ENCODE data around the gene TNKS1BP1.

TNKS1BP1 gene

GRCh38 chr11:57336111-57336666, 11.4 kb upstream of the TNKS1BP1 start:
- peaks cover 24% of the 10 kb centered on the region for H3K79me2 ChIP-seq (ENCODE audit: insufficient read depth, low read length)
- no peak overlapping the region for H3K27ac ChIP-seq (ENCODE audit: low read depth, low read length, poor library complexity, severe bottlenecking)
- H3K9me2 ChIP-seq (ENCODE audit: low read depth, low read length), result no peaks in the 10 kb centered on the region
- no peaks in the 10 kb centered on the region for H4K20me1 ChIP-seq (ENCODE audit: insufficient read depth, low read length)
- H3F3A ChIP-seq (ENCODE audit: insufficient read depth, low read length), result no peaks in the 10 kb centered on the region
- H3K27me3 ChIP-seq (ENCODE audit: insufficient read depth, low read length), result no peaks in the 10 kb centered on the region
- peaks cover 38% of the 10 kb centered on the region for H3K36me3 ChIP-seq (ENCODE audit: insufficient read depth, low read length)
- TF ChIP-seq EZH2 (IDR thresholded peaks at IDR 0.05; ENCODE audit: borderline replicate concordance, low read length) (no peak), CTCF (IDR thresholded peaks at IDR 0.05; ENCODE audit: low read length) (no peak)
- no peaks in the 10 kb centered on the region for H3K9me3 ChIP-seq (ENCODE audit: low read length)
- peak overlapping the region; percentile 97 for H3K4me3 ChIP-seq (ENCODE audit: low read depth, low read length, poor library complexity, severe bottlenecking)
- H3K9ac ChIP-seq (ENCODE audit: low read length), result peak overlapping the region; percentile 98
- H2AFZ ChIP-seq (ENCODE audit: low read length), result peak overlapping the region; percentile 90; the same call in 1 of the 2 replicates
- H3K4me1 ChIP-seq (ENCODE audit: insufficient read depth, low read length, severe bottlenecking), result peaks cover 20% of the 10 kb centered on the region
- peak overlapping the region; percentile 98 for H3K4me2 ChIP-seq (ENCODE audit: low read length)

GRCh38 chr11:57335343-57336110, 10.8 kb upstream of the TNKS1BP1 start, which contains the start of gene SSRP1:
SSRP1 (minus strand) TSS chr11:57335892; CDS start chr11:57335121, 771 bp downstream.
- peak within 1 kb of the TSS; percentile 34 for H3K27ac ChIP-seq (ENCODE audit: low read depth, low read length, poor library complexity, severe bottlenecking)
- peak within 1 kb of the TSS; percentile 98 for H3K9ac ChIP-seq (ENCODE audit: low read length)
- H3K4me1 ChIP-seq (ENCODE audit: insufficient read depth, low read length, severe bottlenecking), result peaks cover 20% of the 10 kb centered on the region
- TF ChIP-seq EZH2 (IDR thresholded peaks at IDR 0.05; ENCODE audit: borderline replicate concordance, low read length) (no peak), CTCF (IDR thresholded peaks at IDR 0.05; ENCODE audit: low read length) (peak; percentile 15; the same call in 1 of the 2 replicates)
- no peaks in the 10 kb centered on the region for H3K9me2 ChIP-seq (ENCODE audit: low read depth, low read length)
- H3K9me3 ChIP-seq (ENCODE audit: low read length), result no peaks in the 10 kb centered on the region
- peak within 1 kb of the TSS; percentile 97 for H3K4me3 ChIP-seq (ENCODE audit: low read depth, low read length, poor library complexity, severe bottlenecking)
- peaks cover 24% of the 10 kb centered on the region for H3K79me2 ChIP-seq (ENCODE audit: insufficient read depth, low read length)
- H2AFZ ChIP-seq (ENCODE audit: low read length), result peak within 1 kb of the TSS; percentile 90; the same call in 1 of the 2 replicates
- H3K4me2 ChIP-seq (ENCODE audit: low read length), result peak within 1 kb of the TSS; percentile 98
- peaks cover 44% of the 10 kb centered on the region for H3K36me3 ChIP-seq (ENCODE audit: insufficient read depth, low read length)
- H3F3A ChIP-seq (ENCODE audit: insufficient read depth, low read length), result no peaks in the 10 kb centered on the region
- no peaks in the 10 kb centered on the region for H4K20me1 ChIP-seq (ENCODE audit: insufficient read depth, low read length)
- no peaks in the 10 kb centered on the region for H3K27me3 ChIP-seq (ENCODE audit: insufficient read depth, low read length)

GRCh38 chr11:57335023-57335342, 10.2 kb upstream of the TNKS1BP1 start:
- Histone ChIP-seq H2AFZ (ENCODE audit: low read length) (no peak overlapping the region), H3F3A (ENCODE audit: insufficient read depth, low read length) (no peaks in the 10 kb centered on the region), H3K4me1 (ENCODE audit: insufficient read depth, low read length, severe bottlenecking) (peaks cover 20% of the 10 kb centered on the region), H3K36me3 (ENCODE audit: insufficient read depth, low read length) (peaks cover 50% of the 10 kb centered on the region), H3K79me2 (ENCODE audit: insufficient read depth, low read length) (peaks cover 24% of the 10 kb centered on the region), H3K27me3 (ENCODE audit: insufficient read depth, low read length) (no peaks in the 10 kb centered on the region), H3K4me3 (ENCODE audit: low read depth, low read length, poor library complexity, severe bottlenecking) (peak overlapping the region; percentile 97), H3K4me2 (ENCODE audit: low read length) (peak overlapping the region; percentile 98), H3K9me2 (ENCODE audit: low read depth, low read length) (no peaks in the 10 kb centered on the region), H3K27ac (ENCODE audit: low read depth, low read length, poor library complexity, severe bottlenecking) (peak overlapping the region; percentile 34), H3K9ac (ENCODE audit: low read length) (peak overlapping the region; percentile 98), H4K20me1 (ENCODE audit: insufficient read depth, low read length) (no peaks in the 10 kb centered on the region), H3K9me3 (ENCODE audit: low read length) (no peaks in the 10 kb centered on the region)
- TF ChIP-seq CTCF (IDR thresholded peaks at IDR 0.05; ENCODE audit: low read length), result no peak
- no peak for TF ChIP-seq EZH2 (IDR thresholded peaks at IDR 0.05; ENCODE audit: borderline replicate concordance, low read length)

Data from OCI-LY1 (cell line).